ENCODE measurements around the gene SSNA1.

The SSNA1 gene

DNA sequence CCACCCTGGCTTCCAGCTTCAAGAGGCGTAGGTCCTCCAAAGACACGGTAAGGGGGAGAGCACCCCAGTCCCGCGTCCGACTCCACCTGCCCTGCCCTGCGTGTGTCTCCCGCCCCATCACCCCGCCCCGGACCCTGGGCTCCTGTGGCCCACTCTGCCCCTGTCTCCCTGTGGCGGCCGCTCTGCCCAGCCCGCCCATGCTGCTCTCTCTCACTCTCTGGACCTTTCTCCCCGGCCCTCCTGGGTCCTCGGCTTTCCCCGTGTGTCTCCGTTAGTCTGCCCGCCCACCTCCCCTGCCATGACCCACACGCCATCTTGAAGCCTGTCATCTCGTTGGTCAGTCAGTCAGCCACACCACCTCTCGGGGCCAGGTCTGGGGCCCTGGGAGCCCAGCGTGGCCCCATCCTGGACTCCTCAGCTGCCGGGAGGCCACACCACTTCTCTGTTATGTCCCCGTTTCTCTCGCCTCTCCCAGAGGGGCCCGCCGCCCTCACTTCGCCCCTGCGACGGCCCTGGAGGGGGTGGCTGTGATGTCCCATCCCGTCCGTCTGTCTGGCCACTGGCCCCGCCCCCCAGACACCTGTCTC lies 23.1 kb upstream of the SSNA1 start:
- Histone ChIP-seq H4K20me1 (ENCODE audit: insufficient read depth, low read length) (no peaks in the 10 kb centered on the region), H3K36me3 (replicated peaks; ENCODE audit: low read depth, low read length) (no peaks in the 10 kb centered on the region), H3K9ac (ENCODE audit: low read length) (no peak overlapping the region), H3K27me3 (ENCODE audit: low read depth, low read length) (no peaks in the 10 kb centered on the region; the same call in none of the 2 replicates), H3K4me1 (ENCODE audit: low read length) (no peaks in the 10 kb centered on the region), H3K4me3 (ENCODE audit: low read length) (no peak overlapping the region), H3K9me3 (ENCODE audit: insufficient read depth, low read length) (no peaks in the 10 kb centered on the region), H3K4me2 (ENCODE audit: low read length) (no peak overlapping the region), H2AFZ (ENCODE audit: low read depth, low read length) (no peak overlapping the region), H3K27ac (ENCODE audit: low read length) (no peak overlapping the region), H3K79me2 (ENCODE audit: low read length) (no peaks in the 10 kb centered on the region)
- TF ChIP-seq, protein P1, sequence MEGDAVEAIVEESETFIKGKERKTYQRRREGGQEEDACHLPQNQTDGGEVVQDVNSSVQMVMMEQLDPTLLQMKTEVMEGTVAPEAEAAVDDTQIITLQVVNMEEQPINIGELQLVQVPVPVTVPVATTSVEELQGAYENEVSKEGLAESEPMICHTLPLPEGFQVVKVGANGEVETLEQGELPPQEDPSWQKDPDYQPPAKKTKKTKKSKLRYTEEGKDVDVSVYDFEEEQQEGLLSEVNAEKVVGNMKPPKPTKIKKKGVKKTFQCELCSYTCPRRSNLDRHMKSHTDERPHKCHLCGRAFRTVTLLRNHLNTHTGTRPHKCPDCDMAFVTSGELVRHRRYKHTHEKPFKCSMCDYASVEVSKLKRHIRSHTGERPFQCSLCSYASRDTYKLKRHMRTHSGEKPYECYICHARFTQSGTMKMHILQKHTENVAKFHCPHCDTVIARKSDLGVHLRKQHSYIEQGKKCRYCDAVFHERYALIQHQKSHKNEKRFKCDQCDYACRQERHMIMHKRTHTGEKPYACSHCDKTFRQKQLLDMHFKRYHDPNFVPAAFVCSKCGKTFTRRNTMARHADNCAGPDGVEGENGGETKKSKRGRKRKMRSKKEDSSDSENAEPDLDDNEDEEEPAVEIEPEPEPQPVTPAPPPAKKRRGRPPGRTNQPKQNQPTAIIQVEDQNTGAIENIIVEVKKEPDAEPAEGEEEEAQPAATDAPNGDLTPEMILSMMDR (IDR thresholded peaks at IDR 0.05; ENCODE audit: low read depth, low read length), result no peak
- no peak for TF ChIP-seq EZH2phosphoT487 (IDR thresholded peaks at IDR 0.05; ENCODE audit: low read depth)

GRCh38 chr9:137166380-137167229 lies 21.9 kb upstream of the SSNA1 start:
- Histone ChIP-seq H3K9me3 (ENCODE audit: insufficient read depth, low read length) (no peaks in the 10 kb centered on the region), H3K9ac (ENCODE audit: low read length) (no peak overlapping the region), H3K36me3 (replicated peaks; ENCODE audit: low read depth, low read length) (no peaks in the 10 kb centered on the region), H3K4me1 (ENCODE audit: low read length) (0 out of 2 replicates have a peak, but pooled peaks cover 3% of the 10 kb centered on the region), H4K20me1 (ENCODE audit: insufficient read depth, low read length) (no peaks in the 10 kb centered on the region), H3K4me3 (ENCODE audit: low read length) (no peak overlapping the region), H3K4me2 (ENCODE audit: low read length) (no peak overlapping the region), H3K27me3 (ENCODE audit: low read depth, low read length) (no peaks in the 10 kb centered on the region; the same call in none of the 2 replicates), H2AFZ (ENCODE audit: low read depth, low read length) (no peak overlapping the region), H3K79me2 (ENCODE audit: low read length) (no peaks in the 10 kb centered on the region), H3K27ac (ENCODE audit: low read length) (no peak overlapping the region)
- no peak for TF ChIP-seq EZH2phosphoT487 (IDR thresholded peaks at IDR 0.05; ENCODE audit: low read depth)
- TF ChIP-seq, protein P1 (IDR thresholded peaks at IDR 0.05; ENCODE audit: low read depth, low read length), result no peak

GRCh38 chr9:137167277-137167746 lies 21.2 kb upstream of the SSNA1 start:
- no peak overlapping the region for H3K27ac ChIP-seq (ENCODE audit: low read length)
- H3K27me3 ChIP-seq (ENCODE audit: low read depth, low read length), result no peaks in the 10 kb centered on the region; the same call in none of the 2 replicates
- no peak overlapping the region for H2AFZ ChIP-seq (ENCODE audit: low read depth, low read length)
- no peaks in the 10 kb centered on the region for H3K36me3 ChIP-seq (replicated peaks; ENCODE audit: low read depth, low read length)
- TF ChIP-seq, protein P1 (IDR thresholded peaks at IDR 0.05; ENCODE audit: low read depth, low read length), result no peak
- TF ChIP-seq EZH2phosphoT487 (IDR thresholded peaks at IDR 0.05; ENCODE audit: low read depth), result no peak
- no peaks in the 10 kb centered on the region for H4K20me1 ChIP-seq (ENCODE audit: insufficient read depth, low read length)
- H3K9ac ChIP-seq (ENCODE audit: low read length), result no peak overlapping the region
- H3K4me1 ChIP-seq (ENCODE audit: low read length), result 0 out of 2 replicates have a peak, but pooled peaks cover 3% of the 10 kb centered on the region
- no peak overlapping the region for H3K4me2 ChIP-seq (ENCODE audit: low read length)
- no peaks in the 10 kb centered on the region for H3K9me3 ChIP-seq (ENCODE audit: insufficient read depth, low read length)
- no peak overlapping the region for H3K4me3 ChIP-seq (ENCODE audit: low read length)
- no peaks in the 10 kb centered on the region for H3K79me2 ChIP-seq (ENCODE audit: low read length)
